HG02981 (cell line): ENCODE measurements around the gene CHST7.

Source experiments
- ATAC-seq: cut with Tn5 transposase; IDR thresholded peaks from one replicate; pipeline ENCODE4 v1.9.1; 2021; ENCODE audit warnings: mild to moderate bottlenecking, moderate library complexity; ENCODE audit not compliant: unreplicated experiment

Gene CHST7

DNA sequence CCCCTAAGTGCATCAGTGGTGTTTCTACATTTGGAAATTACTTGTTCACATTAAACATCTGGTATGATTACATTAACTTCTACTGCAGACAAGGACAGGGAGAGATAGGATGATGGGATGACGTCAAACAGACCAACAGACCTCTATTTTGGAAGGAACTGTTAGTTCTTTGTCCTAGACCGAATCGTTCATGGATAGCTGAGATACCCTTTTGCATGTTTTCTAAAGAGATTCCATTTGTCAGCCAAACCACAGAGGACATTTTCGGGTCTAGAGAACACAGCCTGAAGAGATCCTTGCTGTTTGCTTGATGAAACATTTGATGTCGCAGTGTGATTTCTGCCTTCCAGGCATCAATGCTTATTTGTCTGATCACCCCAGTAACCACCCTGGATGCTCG, 27.7 kb downstream of the CHST7 start:
- ATAC-seq, result no peak

- no peak for ATAC-seq
Measured at GRCh38 chrX:46602468-46603102, 29.0 kb downstream of the CHST7 start.

DNA sequence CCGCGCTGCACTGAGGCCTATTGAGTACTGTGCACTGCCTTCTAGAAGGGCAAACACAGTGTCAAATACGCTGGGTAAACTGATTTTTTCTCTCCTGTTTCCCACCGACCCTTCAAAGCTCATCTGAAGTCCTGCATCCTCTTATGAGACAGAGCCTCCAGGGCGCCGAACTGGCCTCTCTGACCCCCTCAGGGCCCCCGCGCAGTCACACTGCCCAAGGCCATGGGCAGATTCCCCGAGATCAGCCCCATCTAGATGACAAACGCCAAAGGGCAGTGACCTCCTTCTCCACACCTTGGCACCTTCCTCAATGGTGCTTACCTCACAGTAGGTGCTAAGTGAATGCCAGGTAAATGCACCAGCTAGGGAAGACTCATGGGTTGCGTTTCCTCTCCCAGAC, 34.4 kb downstream of the CHST7 start:
- ATAC-seq, result no peak

- no peak for ATAC-seq
Measured at GRCh38 chrX:46610070-46610658, 36.6 kb downstream of the CHST7 start.

DNA sequence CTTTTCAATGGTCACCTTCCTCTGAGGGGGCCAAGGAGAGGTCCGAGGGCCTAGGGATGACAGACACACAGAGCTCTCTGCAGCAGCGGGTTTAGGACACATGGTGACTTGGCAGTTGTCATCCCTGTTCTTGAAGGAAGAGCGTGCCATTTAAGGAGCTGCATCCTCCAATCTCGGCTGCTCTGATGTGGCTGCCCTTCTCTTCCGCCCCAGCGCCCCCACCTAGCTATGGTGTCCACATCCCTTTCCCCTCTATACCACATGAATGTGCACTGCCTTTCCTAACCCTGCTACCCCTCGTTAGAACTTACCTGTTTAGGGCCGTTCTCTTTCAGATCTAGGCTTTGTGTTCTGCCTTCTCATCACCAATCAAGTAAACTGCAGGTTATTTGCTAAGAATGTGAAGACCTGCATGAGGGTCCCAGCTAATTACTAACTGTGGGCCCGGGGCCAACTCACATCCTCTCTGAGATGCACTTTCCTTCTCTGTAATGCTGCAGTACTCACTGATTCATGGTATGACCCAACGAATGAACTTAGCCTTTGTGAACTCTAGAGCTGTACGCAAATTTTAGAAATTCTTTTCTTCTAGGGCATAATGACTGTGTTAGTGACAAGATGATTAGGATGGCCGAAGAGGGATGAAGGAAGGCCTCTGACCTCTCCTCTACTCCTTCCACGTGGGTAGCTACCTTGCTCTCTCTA, 38.2 kb downstream of the CHST7 start:
- ATAC-seq, result no peak

GRCh38 chrX:46617906-46618305, 44.3 kb downstream of the CHST7 start:
- no peak for ATAC-seq

- ATAC-seq, result no peak
Measured at GRCh38 chrX:46618947-46619346, 45.4 kb downstream of the CHST7 start.

- ATAC-seq, result no peak
Measured at GRCh38 chrX:46620505-46620904, 46.9 kb downstream of the CHST7 start.

- no peak for ATAC-seq
Measured at GRCh38 chrX:46621572-46621971, 48.0 kb downstream of the CHST7 start.

DNA sequence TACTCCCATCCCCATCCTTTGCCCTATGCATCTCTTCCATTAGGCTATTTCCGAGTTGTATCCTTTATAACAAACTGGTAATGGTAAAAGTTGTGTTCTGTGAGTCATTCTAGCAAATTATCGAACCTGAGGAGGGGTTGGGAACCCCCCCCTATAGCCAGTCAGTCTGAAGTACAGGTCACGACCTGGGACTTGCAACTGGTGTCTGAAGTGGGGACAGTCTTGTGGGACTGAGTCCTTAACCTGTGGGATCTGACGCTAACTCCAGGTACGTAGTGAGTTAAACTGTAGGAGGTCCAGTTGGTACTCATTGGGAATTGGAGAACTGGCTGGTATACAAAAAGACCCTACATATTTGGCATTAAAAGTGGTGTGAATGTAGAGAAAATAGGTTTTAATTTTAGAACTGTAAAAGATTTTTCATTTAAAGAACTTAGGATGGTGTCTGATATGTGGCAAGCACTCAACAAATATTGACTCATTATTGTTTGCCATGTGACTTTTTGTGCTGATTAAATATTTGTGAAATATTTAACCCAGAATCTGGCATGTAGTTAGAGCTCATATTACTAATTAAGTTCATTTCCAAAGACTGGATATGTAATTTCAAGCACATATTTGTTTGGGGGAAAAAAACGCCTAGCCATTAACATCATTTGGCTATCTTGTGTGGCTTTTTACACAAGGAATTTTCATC, 50.7 kb downstream of the CHST7 start:
- ATAC-seq, result no peak

DNA sequence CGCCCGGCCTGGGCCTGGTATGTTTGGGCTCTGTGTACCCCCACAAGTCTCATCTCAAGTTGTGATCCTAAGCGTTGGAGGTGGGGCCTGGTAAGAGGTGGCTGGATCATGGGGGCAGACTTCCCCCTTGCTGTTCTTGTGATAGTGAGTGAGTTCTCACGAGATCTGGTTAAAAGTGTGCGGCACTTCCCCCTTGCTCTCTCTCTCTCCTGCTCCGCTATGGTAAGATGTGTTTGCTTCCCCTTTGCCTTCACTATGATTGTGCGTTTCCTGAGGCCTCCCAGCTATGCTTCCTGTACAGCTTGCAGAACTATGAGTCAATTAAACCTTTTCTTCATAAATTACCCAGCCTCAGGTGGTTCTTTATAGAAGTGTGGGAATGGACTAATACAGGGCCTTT, 53.0 kb downstream of the CHST7 start:
- no peak for ATAC-seq

DNA sequence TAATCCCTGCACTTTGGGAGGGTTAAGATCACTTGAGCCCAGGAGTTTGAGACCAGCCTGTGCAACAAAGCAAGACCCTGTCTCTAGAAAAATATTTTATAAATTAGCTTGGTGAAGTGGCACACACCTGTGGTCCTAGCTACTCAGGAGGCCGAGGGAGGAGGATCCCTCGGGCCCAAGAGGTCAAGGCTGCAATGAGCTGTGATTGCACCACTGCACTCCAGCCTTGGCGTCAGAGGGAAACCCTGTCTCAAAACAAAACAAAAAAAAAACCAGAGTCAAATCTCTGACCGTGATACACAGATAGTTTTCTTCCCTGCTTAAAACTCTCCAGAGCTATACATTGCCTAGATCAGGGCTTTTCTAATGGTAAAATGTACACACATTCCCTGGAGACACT, 53.5 kb downstream of the CHST7 start:
- ATAC-seq, result no peak

GRCh38 chrX:46627711-46628419, 54.3 kb downstream of the CHST7 start:
- ATAC-seq, result peak; percentile 15

- peak; percentile 86 for ATAC-seq
Measured at GRCh38 chrX:46628460-46629371, 55.2 kb downstream of the CHST7 start.

- ATAC-seq, result no peak
Measured at GRCh38 chrX:46630141-46630540, 56.6 kb downstream of the CHST7 start.

DNA sequence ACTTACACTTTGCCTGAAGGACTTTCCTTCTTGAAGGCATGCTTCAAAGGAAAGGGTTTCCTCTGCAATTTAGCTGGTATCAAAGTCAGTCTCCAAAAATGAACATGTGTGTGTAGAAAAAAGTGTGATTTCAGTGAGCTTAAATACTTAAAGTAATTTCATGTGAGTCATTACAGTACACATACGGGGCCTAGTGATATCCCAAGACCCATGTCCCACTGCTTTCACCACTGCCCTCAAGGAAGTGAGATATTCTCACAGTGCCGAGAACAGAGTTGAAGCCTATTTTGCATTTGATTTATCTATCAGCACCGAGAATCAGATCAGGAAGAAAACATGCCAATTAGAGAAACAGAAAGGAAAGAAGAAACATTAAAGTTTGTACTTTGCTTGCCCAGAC, 61.0 kb downstream of the CHST7 start:
- ATAC-seq, result no peak

DNA sequence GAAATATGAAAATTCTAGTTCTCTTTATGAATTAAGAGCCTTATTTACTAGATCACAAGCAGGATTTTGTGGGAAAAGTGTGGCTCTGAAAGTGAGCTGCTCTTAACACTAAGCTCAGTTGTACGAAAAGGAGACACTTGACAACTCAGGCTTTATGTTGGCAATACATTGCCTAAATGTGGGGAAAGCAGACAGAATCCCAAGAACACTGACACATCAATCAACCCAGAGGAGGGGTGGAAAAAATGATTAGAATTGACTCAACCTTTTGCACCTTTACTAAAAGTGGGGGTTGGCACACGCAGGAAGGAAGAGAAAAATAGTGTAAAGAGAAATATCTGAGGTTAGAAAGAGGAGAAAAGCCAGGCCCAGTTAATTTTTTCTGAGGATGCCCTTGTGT, 61.6 kb downstream of the CHST7 start:
- no peak for ATAC-seq

DNA sequence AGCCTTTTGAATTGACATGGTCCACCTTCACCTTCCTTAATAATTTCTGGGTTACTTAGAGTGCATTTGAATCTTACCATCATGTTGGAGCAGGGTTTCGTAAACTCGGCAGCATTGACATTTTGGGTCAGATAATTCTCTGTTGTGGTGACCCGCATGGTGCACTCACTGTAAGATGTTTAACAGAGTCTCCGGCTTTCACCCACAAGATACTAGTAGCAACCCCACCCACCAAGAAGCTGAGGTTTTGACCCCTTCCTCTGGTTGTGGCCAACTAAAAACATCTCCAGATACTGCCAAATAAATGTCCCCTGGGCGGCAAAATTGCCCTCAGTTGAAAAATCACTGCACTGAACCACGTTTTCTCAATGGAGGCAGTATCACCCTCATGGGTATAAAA, 62.7 kb downstream of the CHST7 start:
- ATAC-seq, result no peak

GRCh38 chrX:46637938-46638337, 64.4 kb downstream of the CHST7 start:
- peak; percentile 66 for ATAC-seq

DNA sequence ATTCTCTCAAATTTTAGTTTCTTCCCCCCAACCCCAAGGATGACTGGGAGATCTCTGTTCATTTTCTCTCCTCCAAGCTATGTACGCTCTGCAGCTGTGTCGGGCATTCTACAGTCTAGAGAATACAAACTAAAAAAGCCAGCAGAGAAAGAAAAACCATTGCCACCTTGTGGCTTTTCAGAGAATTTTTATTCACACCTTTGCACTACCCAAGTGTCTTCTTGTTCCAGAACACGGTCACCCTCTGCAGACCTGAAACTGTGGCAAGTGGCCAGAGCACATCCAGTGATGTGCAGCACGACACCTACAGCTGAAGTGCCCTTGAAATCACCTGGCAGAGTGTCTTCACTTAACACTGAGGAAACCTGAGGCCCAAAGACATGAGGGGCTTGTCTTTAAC, 68.6 kb downstream of the CHST7 start:
- no peak for ATAC-seq
